ENCODE data around the gene LRRC51.
"Not testable (repeated sequence)": the region's sequence is repeated elsewhere in the genome, so short reads cannot be mapped to it uniquely, and the experiment has no call there.

The LRRC51 gene

DNA sequence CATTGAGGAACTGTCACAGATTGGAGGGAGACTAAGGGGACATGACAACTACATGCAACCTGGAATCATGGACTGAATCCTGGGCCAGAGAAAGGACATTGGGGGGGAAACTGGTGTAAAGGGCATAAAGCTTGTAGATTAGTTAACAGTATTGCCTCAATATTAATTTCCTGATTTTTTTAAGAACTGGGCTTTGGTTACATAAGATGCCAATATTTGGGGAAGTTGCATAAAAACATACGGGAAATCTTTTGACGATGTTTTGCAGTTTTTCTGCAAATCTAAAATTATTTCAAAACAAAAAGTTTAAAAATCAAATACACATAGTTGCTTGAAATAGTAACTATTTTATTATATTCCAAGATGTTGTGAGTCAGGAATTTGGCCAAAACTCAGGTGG, 52.0 kb downstream of the LRRC51 start:
- peaks cover 24% of the 10 kb centered on the region for H3K27me3 ChIP-seq (ENCODE audit: insufficient read depth, low read length)
- no peak overlapping the region for H3K9ac ChIP-seq (ENCODE audit: low read depth, low read length)
- H3K36me3 ChIP-seq (ENCODE audit: insufficient read depth, low read depth, low read length) = no peaks in the 10 kb centered on the region
- no peaks in the 10 kb centered on the region for H3K4me1 ChIP-seq (ENCODE audit: insufficient read depth, low read length)
- peaks cover 27% of the 10 kb centered on the region; the same call in 1 of the 2 replicates for H3K9me3 ChIP-seq (ENCODE audit: insufficient read depth, low read depth, low read length)
- H3K27ac ChIP-seq (ENCODE audit: low read length) = no peak overlapping the region
- H3K4me3 ChIP-seq (ENCODE audit: low read length) = no peak overlapping the region

DNA sequence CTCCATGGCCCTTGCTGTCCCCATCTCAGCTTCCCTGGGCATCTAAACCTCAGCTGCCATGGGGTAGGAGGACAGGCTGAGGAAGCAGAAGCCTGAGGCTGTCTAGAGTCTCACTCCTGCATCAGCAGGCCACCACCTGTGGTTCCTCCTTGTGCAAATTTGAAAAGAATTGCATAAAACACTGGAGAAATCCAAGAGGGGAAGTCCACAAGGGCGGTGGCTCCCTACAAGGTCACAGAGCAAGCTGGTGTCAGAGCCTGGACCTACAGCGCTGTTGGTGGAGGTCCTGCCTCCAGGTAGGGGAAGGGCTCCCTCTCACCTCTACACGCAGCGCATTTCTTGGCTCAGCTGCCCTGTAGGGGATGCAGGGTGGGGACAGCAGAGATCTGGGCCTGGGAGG, 54.8 kb downstream of the LRRC51 start, which contains the start of gene FOLR3:
Gene FOLR3, plus strand, starts transcription at position 253 of the 400 bp plus-strand sequence. CDS start 228 bp downstream, outside the sequence.
- peaks cover 24% of the 10 kb centered on the region for H3K27me3 ChIP-seq (ENCODE audit: insufficient read depth, low read length)
- not testable (repeated sequence) for H3K4me1 ChIP-seq (ENCODE audit: insufficient read depth, low read length); H3K9ac ChIP-seq (ENCODE audit: low read depth, low read length); H3K27ac ChIP-seq (ENCODE audit: low read length); H3K4me3 ChIP-seq (ENCODE audit: low read length); H3K9me3 ChIP-seq (ENCODE audit: insufficient read depth, low read depth, low read length); H3K36me3 ChIP-seq (ENCODE audit: insufficient read depth, low read depth, low read length)

DNA sequence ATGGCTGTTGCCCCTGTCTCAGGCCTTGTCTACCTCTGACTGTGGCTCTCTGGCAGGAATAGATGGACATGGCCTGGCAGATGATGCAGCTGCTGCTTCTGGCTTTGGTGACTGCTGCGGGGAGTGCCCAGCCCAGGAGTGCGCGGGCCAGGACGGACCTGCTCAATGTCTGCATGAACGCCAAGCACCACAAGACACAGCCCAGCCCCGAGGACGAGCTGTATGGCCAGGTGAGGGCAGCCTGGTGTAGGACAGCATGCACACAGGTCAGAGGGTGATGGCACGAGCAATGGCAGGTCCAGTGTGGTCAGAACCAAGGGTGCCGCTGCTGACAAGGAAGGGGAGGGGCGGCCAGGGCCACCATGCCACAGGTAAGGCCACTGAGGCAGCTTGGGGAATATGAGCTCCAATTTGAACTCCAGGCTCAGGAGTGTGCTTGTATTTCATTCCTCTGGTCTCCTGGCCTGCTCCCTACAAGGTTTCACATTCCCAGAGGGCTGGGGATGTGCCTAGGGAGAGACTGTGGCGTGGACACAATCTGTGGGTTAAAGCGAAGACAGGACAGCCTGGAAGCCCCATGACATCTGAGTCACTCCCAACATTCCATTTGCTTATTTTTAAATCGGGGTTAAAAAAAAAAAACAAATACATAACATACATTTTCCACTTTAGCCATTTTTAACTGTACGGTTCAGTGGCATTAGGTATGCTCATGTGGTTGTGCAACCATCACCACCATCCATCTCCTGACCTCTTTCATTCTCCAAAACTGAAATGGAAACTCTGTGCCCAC, 55.4 kb downstream of the LRRC51 start:
- Histone ChIP-seq H3K4me1 (ENCODE audit: insufficient read depth, low read length) (0 out of 2 replicates have a peak, but pooled peaks cover 4% of the 10 kb centered on the region), H3K4me3 (ENCODE audit: low read length) (no peak overlapping the region), H3K9ac (ENCODE audit: low read depth, low read length) (no peak overlapping the region), H3K27me3 (ENCODE audit: insufficient read depth, low read length) (peaks cover 24% of the 10 kb centered on the region), H3K36me3 (ENCODE audit: insufficient read depth, low read depth, low read length) (no peaks in the 10 kb centered on the region), H3K9me3 (ENCODE audit: insufficient read depth, low read depth, low read length) (no peaks in the 10 kb centered on the region), H3K27ac (ENCODE audit: low read length) (no peak overlapping the region)

DNA sequence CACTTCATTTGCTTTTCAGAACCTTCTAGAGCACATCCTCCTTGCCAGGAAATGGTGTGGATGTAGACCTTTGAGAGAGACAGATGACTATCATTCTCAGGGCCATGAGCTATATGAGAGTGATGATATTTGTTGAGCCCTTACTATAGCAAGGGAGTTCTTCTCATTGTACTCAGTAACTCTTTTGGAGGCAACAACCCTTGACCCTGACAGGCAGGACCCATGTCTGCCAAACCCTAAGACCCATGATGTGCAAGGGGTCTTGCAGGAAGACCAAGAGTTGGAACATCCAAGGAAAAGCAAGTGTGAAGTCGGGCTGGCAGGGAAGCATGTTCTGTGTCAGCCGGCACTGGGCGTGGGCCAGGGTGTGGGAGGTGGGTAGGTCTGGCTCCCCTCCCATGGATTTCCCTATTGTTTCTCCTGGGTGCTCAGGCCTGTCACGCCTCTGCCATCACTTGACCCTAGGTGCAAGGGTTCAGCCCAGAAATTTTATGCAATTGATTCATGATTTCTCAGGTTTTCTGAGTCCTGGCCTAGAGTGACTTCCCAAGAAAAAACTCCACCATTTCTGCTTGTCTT, 56.1 kb downstream of the LRRC51 start:
- no peak overlapping the region for H3K27ac ChIP-seq (ENCODE audit: low read length)
- no peak overlapping the region for H3K9ac ChIP-seq (ENCODE audit: low read depth, low read length)
- no peaks in the 10 kb centered on the region for H3K9me3 ChIP-seq (ENCODE audit: insufficient read depth, low read depth, low read length)
- 0 out of 2 replicates have a peak, but pooled peaks cover 7% of the 10 kb centered on the region for H3K4me1 ChIP-seq (ENCODE audit: insufficient read depth, low read length)
- H3K36me3 ChIP-seq (ENCODE audit: insufficient read depth, low read depth, low read length) = no peaks in the 10 kb centered on the region
- no peak overlapping the region for H3K4me3 ChIP-seq (ENCODE audit: low read length)
- peaks cover 21% of the 10 kb centered on the region for H3K27me3 ChIP-seq (ENCODE audit: insufficient read depth, low read length)

DNA sequence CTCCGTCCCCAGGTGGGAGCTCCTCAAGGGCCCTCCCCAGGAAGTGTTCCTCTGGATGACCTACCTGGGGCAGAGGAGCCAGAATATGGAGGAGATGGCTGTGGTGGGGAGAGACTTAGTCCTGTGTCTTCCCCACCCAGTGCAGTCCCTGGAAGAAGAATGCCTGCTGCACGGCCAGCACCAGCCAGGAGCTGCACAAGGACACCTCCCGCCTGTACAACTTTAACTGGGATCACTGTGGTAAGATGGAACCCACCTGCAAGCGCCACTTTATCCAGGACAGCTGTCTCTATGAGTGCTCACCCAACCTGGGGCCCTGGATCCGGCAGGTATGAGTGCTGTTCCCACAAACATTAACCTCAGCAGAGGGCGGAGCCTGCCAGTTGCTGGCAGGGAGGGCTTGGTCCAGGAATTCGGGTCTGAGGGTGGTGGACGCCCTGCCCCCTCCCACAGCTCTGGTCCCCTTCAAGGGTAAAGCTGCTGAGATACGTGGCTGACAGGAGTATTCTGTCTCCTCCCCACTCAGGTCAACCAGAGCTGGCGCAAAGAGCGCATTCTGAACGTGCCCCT, 58.3 kb downstream of the LRRC51 start:
- H3K4me1 ChIP-seq (ENCODE audit: insufficient read depth, low read length) = 0 out of 2 replicates have a peak, but pooled peaks cover 7% of the 10 kb centered on the region
- no peaks in the 10 kb centered on the region for H3K36me3 ChIP-seq (ENCODE audit: insufficient read depth, low read depth, low read length)
- no peaks in the 10 kb centered on the region; the same call in 1 of the 2 replicates for H3K27me3 ChIP-seq (ENCODE audit: insufficient read depth, low read length)
- no peak overlapping the region for H3K9ac ChIP-seq (ENCODE audit: low read depth, low read length)
- no peak overlapping the region for H3K4me3 ChIP-seq (ENCODE audit: low read length)
- H3K27ac ChIP-seq (ENCODE audit: low read length) = no peak overlapping the region
- no peaks in the 10 kb centered on the region for H3K9me3 ChIP-seq (ENCODE audit: insufficient read depth, low read depth, low read length)

DNA sequence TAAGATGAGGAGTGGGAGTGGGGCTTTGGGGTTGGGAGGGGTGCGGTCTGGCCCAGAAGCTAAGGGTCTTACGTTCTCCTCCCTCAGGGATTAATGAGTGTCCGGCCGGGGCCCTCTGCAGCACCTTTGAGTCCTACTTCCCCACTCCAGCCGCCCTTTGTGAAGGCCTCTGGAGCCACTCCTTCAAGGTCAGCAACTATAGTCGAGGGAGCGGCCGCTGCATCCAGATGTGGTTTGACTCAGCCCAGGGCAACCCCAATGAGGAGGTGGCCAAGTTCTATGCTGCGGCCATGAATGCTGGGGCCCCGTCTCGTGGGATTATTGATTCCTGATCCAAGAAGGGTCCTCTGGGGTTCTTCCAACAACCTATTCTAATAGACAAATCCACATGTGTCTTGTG, 58.9 kb downstream of the LRRC51 start:
- 0 out of 2 replicates have a peak, but pooled peaks cover 7% of the 10 kb centered on the region for H3K4me1 ChIP-seq (ENCODE audit: insufficient read depth, low read length)

DNA sequence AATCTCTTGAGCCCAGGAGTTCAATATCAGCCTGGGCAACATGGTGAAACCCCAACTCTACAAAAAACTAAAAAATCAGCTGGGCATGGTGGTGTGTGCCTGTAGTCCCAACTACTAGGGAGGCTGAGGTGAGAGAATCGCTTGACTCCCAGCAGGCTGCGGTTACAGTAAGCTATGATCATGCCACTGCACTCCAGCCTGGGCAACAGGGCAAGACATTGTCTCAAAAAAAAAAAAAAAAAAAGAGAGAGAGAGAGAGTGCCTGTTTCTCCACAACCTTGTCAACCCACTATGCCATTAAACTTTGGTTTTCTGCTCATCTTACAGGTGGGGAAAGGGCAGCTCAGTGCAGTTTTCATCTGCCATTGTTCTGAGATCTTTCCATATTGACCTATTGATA, 60.0 kb downstream of the LRRC51 start:
- Histone ChIP-seq H3K27me3 (ENCODE audit: insufficient read depth, low read length) (no peaks in the 10 kb centered on the region; the same call in 1 of the 2 replicates), H3K9me3 (ENCODE audit: insufficient read depth, low read depth, low read length) (no peaks in the 10 kb centered on the region), H3K36me3 (ENCODE audit: insufficient read depth, low read depth, low read length) (no peaks in the 10 kb centered on the region), H3K27ac (ENCODE audit: low read length) (no peak overlapping the region), H3K4me3 (ENCODE audit: low read length) (no peak overlapping the region), H3K9ac (ENCODE audit: low read depth, low read length) (no peak overlapping the region), H3K4me1 (ENCODE audit: insufficient read depth, low read length) (0 out of 2 replicates have a peak, but pooled peaks cover 7% of the 10 kb centered on the region)

More for the DNA sequence above, 58.9 kb downstream of the LRRC51 start:
- no peak overlapping the region for H3K4me3 ChIP-seq (ENCODE audit: low read length)
- no peak overlapping the region for H3K27ac ChIP-seq (ENCODE audit: low read length)
- no peak overlapping the region for H3K9ac ChIP-seq (ENCODE audit: low read depth, low read length)
- H3K27me3 ChIP-seq (ENCODE audit: insufficient read depth, low read length) = no peaks in the 10 kb centered on the region; the same call in 1 of the 2 replicates
- no peaks in the 10 kb centered on the region for H3K9me3 ChIP-seq (ENCODE audit: insufficient read depth, low read depth, low read length)
- no peaks in the 10 kb centered on the region for H3K36me3 ChIP-seq (ENCODE audit: insufficient read depth, low read depth, low read length)

DNA sequence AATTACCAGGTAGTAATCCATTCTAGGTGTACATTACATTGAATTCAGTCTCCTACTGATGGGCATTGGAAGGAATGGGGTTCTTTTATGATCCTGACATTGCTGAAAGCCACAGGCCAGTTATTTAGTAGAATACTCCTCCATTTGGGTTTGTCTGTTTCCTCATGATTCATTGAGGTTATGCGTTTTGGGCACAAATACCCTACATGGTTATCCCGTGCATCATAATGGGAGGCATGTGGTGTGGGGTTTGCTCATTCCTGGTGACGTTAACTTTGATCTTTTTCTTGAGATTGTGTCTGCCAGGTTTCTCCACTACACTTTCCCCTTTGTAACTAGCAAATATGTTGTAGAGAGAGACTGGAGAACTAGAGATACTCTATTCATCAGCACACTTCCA, 60.4 kb downstream of the LRRC51 start:
- Histone ChIP-seq H3K4me1 (ENCODE audit: insufficient read depth, low read length) (0 out of 2 replicates have a peak, but pooled peaks cover 7% of the 10 kb centered on the region), H3K27me3 (ENCODE audit: insufficient read depth, low read length) (no peaks in the 10 kb centered on the region; the same call in 1 of the 2 replicates), H3K9me3 (ENCODE audit: insufficient read depth, low read depth, low read length) (no peaks in the 10 kb centered on the region), H3K36me3 (ENCODE audit: insufficient read depth, low read depth, low read length) (no peaks in the 10 kb centered on the region), H3K9ac (ENCODE audit: low read depth, low read length) (no peak overlapping the region), H3K27ac (ENCODE audit: low read length) (no peak overlapping the region), H3K4me3 (ENCODE audit: low read length) (no peak overlapping the region)

DNA sequence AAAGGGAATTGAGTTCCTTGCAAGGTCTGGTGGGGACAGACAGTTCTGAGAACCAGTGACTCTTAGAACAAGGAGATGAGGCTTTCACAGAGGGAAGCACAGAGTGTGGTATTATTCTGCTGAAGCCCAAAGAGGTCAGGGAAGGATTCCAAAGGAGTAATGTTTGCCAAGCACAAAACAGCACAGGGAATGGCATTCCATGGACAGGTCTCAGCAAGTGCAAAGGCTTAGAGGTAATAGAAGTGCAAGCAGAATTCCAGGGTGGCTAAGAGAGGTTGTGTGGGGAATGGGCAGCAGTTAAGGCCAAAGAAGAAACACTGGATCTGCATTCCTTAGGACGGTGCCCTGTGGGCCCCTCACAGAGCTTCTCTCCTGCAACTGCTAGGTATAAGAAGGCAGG, 61.4 kb downstream of the LRRC51 start:
- not testable (repeated sequence) for H3K27ac ChIP-seq (ENCODE audit: low read length); H3K36me3 ChIP-seq (ENCODE audit: insufficient read depth, low read depth, low read length); H3K4me1 ChIP-seq (ENCODE audit: insufficient read depth, low read length); H3K9me3 ChIP-seq (ENCODE audit: insufficient read depth, low read depth, low read length); H3K9ac ChIP-seq (ENCODE audit: low read depth, low read length); H3K27me3 ChIP-seq (ENCODE audit: insufficient read depth, low read length); H3K4me3 ChIP-seq (ENCODE audit: low read length)

DNA sequence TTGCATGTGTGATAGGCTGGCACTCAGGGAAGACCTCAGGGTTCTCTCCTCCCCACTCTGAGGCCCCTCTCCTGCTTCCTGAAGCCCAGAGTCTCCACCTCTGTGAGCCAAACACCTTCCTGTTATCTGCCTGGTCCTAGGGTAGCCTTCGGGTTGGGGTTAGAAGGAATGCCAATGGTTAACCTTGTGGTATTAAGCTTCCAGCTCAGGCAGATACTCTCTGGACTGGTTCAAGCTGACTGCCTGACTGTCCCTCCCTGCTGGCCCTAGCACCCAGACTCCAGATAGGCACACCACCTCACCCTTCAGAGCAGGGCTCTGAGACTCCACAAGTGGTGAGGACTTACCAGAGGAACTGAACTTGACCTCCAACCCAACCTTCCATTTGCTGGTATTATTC, 61.9 kb downstream of the LRRC51 start:
- not testable (repeated sequence) for H3K9me3 ChIP-seq (ENCODE audit: insufficient read depth, low read depth, low read length); H3K36me3 ChIP-seq (ENCODE audit: insufficient read depth, low read depth, low read length); H3K27ac ChIP-seq (ENCODE audit: low read length); H3K9ac ChIP-seq (ENCODE audit: low read depth, low read length); H3K4me3 ChIP-seq (ENCODE audit: low read length); H3K27me3 ChIP-seq (ENCODE audit: insufficient read depth, low read length); H3K4me1 ChIP-seq (ENCODE audit: insufficient read depth, low read length)

DNA sequence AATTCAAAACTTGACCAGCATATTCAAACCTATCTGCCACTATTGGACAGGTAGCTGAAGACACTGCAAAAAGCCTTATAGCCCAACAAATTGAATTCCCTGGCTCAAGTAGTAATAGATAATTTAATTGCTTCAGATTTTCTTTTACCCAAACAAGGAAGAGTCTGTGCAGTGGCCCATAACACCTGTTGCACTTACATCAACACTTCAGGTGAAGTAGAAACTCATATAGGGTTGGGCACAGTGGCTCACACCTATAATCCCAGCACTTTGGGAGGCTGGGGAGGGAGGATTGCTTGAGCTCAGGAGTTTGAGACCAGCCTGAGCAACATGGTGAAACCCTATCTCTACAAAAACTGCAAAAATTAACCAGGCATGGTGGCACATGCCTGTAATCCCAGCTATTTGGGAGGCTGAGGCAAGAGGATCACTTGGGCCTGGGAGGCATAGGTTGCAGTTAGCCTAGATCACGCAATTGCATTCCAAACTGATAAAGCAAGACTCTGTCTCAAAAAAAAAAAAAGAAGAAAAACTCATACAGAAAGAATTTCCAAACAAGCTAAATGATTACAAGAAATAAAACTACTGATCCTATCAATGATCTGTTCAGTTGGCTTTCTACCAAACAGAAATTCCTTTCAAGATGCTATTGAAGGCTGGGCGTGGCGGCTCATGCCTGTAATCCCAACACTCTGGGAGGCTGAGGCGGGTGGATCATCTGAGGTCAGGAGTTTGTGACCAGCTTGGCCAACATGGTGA, 64.3 kb downstream of the LRRC51 start:
- Histone ChIP-seq H3K27ac (ENCODE audit: low read length) (no peak overlapping the region), H3K4me1 (ENCODE audit: insufficient read depth, low read length) (0 out of 2 replicates have a peak, but pooled peaks cover 7% of the 10 kb centered on the region), H3K4me3 (ENCODE audit: low read length) (no peak overlapping the region), H3K9me3 (ENCODE audit: insufficient read depth, low read depth, low read length) (no peaks in the 10 kb centered on the region), H3K9ac (ENCODE audit: low read depth, low read length) (no peak overlapping the region), H3K36me3 (ENCODE audit: insufficient read depth, low read depth, low read length) (no peaks in the 10 kb centered on the region), H3K27me3 (ENCODE audit: insufficient read depth, low read length) (no peaks in the 10 kb centered on the region; the same call in 1 of the 2 replicates)

All from iPS-20b (cell line).